ENCODE measurements around the gene PPTC7. TPM values are rescaled to one million over a fixed set of nuclear protein-coding genes. Genes with fewer than 3 reads are reported as not detected.
"Not testable (repeated sequence)": the region's sequence is repeated elsewhere in the genome, so short reads cannot be mapped to it uniquely, and the experiment has no call there.

The PPTC7 gene
- 39.1 and 39.8 TPM in 2 replicates for total RNA-seq

GRCh38 chr12:110583137-110584059, at the start of gene PPTC7:
Gene PPTC7 (minus strand): TSS chr12:110583318. CDS start chr12:110583031, 287 bp downstream.
- intact Hi-C loops (cut with micrococcal nuclease) = loop anchor here (1.0 to 10.0 kb wide), 13 partner anchors 8 to 851 kb away; partner anchors contain the start of genes ANAPC7, ANKRD13A, ATP2A2 and FAM216A

GRCh38 chr12:110627500-110628195, 44.5 kb upstream of the PPTC7 start:
- intact Hi-C loops (cut with micrococcal nuclease) = no loop called here

- intact Hi-C loops (cut with micrococcal nuclease) = no loop called here
Measured at GRCh38 chr12:110622582-110622981, 39.5 kb upstream of the PPTC7 start.

GRCh38 chr12:110619534-110619953, 36.4 kb upstream of the PPTC7 start:
- intact Hi-C loops (cut with micrococcal nuclease) = loop anchor here (1.0 to 10.0 kb wide), 3 partner anchors 79 to 905 kb away; partner anchors contain the start of gene FAM222A

GRCh38 chr12:110616471-110617115, 33.5 kb upstream of the PPTC7 start:
- intact Hi-C loops (cut with micrococcal nuclease) = loop anchor here (10.0 kb wide), 1 partner anchor 902 kb away; the partner anchor contains the start of gene FAM222A

- intact Hi-C loops (cut with micrococcal nuclease) = loop anchor here (2.0 to 10.0 kb wide), 2 partner anchors 32 to 900 kb away; partner anchors contain the start of genes FAM222A and PPTC7
Measured at GRCh38 chr12:110615171-110615570, 32.1 kb upstream of the PPTC7 start.

- intact Hi-C loops (cut with micrococcal nuclease) = loop anchor here (1.0 to 10.0 kb wide), 11 partner anchors 9 to 899 kb away; partner anchors contain the start of genes ATP2A2, FAM216A, FAM222A and GPN3
Measured at GRCh38 chr12:110613771-110614684, 30.9 kb upstream of the PPTC7 start, which contains the start of gene TCTN1. Gene TCTN1 (plus strand): TSS chr12:110614129. CDS start chr12:110614183, 54 bp downstream.

GRCh38 chr12:110613071-110613770, 30.1 kb upstream of the PPTC7 start:
- intact Hi-C loops (cut with micrococcal nuclease) = loop anchor here (1.0 to 10.0 kb wide), 4 partner anchors 8 to 898 kb away; partner anchors contain the start of genes ATP2A2 and FAM222A

GRCh38 chr12:110606253-110606611, 23.1 kb upstream of the PPTC7 start:
- intact Hi-C loops (cut with micrococcal nuclease) = no loop called here

- intact Hi-C loops (cut with micrococcal nuclease) = loop anchor here (1.0 to 5.0 kb wide), 9 partner anchors 90 to 480 kb away; partner anchors contain the start of genes ARPC3, IFT81, RAD9B and VPS29
Measured at GRCh38 chr12:110602085-110602814, 19.1 kb upstream of the PPTC7 start.

GRCh38 chr12:110600254-110600653, 17.1 kb upstream of the PPTC7 start:
- intact Hi-C loops (cut with micrococcal nuclease) = loop anchor here (1.0 to 5.0 kb wide), 4 partner anchors 17 to 478 kb away; partner anchors contain the start of genes IFT81 and PPTC7

- intact Hi-C loops (cut with micrococcal nuclease) = no loop called here
Measured at GRCh38 chr12:110599334-110599733, 16.2 kb upstream of the PPTC7 start.

- intact Hi-C loops (cut with micrococcal nuclease) = no loop called here
Measured at GRCh38 chr12:110597885-110598284, 14.8 kb upstream of the PPTC7 start.

GRCh38 chr12:110592919-110593318, 9.8 kb upstream of the PPTC7 start:
- intact Hi-C loops (cut with micrococcal nuclease) = not testable (repeated sequence)

- intact Hi-C loops (cut with micrococcal nuclease) = no loop called here
Measured at GRCh38 chr12:110592078-110592477, 9.0 kb upstream of the PPTC7 start.

GRCh38 chr12:110591451-110592051, 8.4 kb upstream of the PPTC7 start:
- intact Hi-C loops (cut with micrococcal nuclease) = loop anchor here (1.0 to 2.0 kb wide), 3 partner anchors 8 to 39 kb away; partner anchors contain the start of gene PPTC7

- intact Hi-C loops (cut with micrococcal nuclease) = loop anchor here (1.0 to 2.0 kb wide), 3 partner anchors 8 to 38 kb away; partner anchors contain the start of gene PPTC7
Measured at GRCh38 chr12:110590806-110591326, 7.7 kb upstream of the PPTC7 start.

Data from T-helper 1 cell treated with Interleukin-12 subunit alpha and Interleukin-12 subunit beta and Interleukin-4 antibody, amounts not matched to agents 30 ng/mL and 1 ng/mL, for 36 hours (primary cell).